ENCODE results near the gene SCN9A. TPM values are rescaled to one million over a fixed set of nuclear protein-coding genes. Genes with fewer than 3 reads are reported as not detected.

The SCN9A gene
- total RNA-seq, 1 experiment from 2014 or later = 0.07 TPM

- no peaks in the 10 kb centered on the region for H3K36me3 ChIP-seq (ENCODE audit: control insufficient read depth in 1 of 2, insufficient read depth in 2 of 2, low read length in 2 of 2)
- no peaks in the 10 kb centered on the region for H3K79me2 ChIP-seq (ENCODE audit: insufficient read depth, low read length)
- no peak for TF ChIP-seq EZH2phosphoT487 (IDR thresholded peaks at IDR 0.05; ENCODE audit: borderline replicate concordance)
- TF ChIP-seq ZFX (IDR thresholded peaks at IDR 0.05) = no peak
- TF ChIP-seq EGR1 (IDR thresholded peaks at IDR 0.05; ENCODE audit: low read depth) = no peak
- no peak for TF ChIP-seq SIN3A (IDR thresholded peaks at IDR 0.05; ENCODE audit: low read depth)
- TF ChIP-seq ZBTB33 (IDR thresholded peaks at IDR 0.05; ENCODE audit: extremely low read depth, insufficient replicate concordance, low read length) = no peak
- no peak for TF ChIP-seq EZH2 (IDR thresholded peaks at IDR 0.05)
- TF ChIP-seq TCF7L2 (IDR thresholded peaks at IDR 0.05; ENCODE audit: borderline replicate concordance, extremely low read depth, insufficient read depth, insufficient read length) = no peak
- TF ChIP-seq POLR2AphosphoS5 (IDR thresholded peaks at IDR 0.05; ENCODE audit: low read depth, low read length) = no peak
- no peaks in the 10 kb centered on the region for H3K9me2 ChIP-seq (ENCODE audit: insufficient read depth)
- ATAC-seq (no peak), DNase-seq (ENCODE audit: low read depth, low spot score) (no peak)
- H3K9me3 ChIP-seq (ENCODE audit: control insufficient read depth in 1 of 2, insufficient read depth in 1 of 2, low read depth in 1 of 2, low read length in 2 of 2) = no peaks in the 10 kb centered on the region
- H3K4me1 ChIP-seq (ENCODE audit: control insufficient read depth in 1 of 2, insufficient read depth in 2 of 2, low read length in 2 of 2) = peaks cover 0 to under 1% of the 10 kb centered on the region in 2 experiments; a peak in 1 of 4 replicates
- no peaks in the 10 kb centered on the region for H4K20me1 ChIP-seq (ENCODE audit: insufficient read depth)
- ChIA-PET RAD21 (ENCODE audit: low non-redundant PET in 1 of 2, low total read pairs in 2 of 2, uncharacterized antibody in 2 of 2, unreplicated experiment in 2 of 2) (no interaction called here), CTCF (no interaction called here), POLR2A (no interaction called here)
- no peak overlapping the region for H3K4me2 ChIP-seq (ENCODE audit: low read length)
- intact Hi-C loops (cut with micrococcal nuclease) = no loop called here
- no peak overlapping the region for H3K27ac ChIP-seq (ENCODE audit: low read depth, low read length)
- no peak overlapping the region for H2AFZ ChIP-seq (ENCODE audit: low read depth, low read length, poor library complexity, severe bottlenecking)
- BruUV-seq (replicated peaks) = no TSS peak
- H3K4me3 ChIP-seq (replicated peaks in 1 of 2; ENCODE audit: low read depth in 1 of 2, low read length in 2 of 2) = no peak overlapping the region
- H3K27me3 ChIP-seq (ENCODE audit: insufficient read depth, low read length) = peaks cover 5% of the 10 kb centered on the region
- H3K9ac ChIP-seq (ENCODE audit: low read length) = no peak overlapping the region
These were observed 141.5 kb downstream of the SCN9A start for GRCh38 chr2:166234112-166234846.
